C4-2B (cell line): ENCODE results near the gene FAM83E.

Experiments used
- CTCF ChIP-seq: fragments of 450-650 bp; conservative IDR thresholded peaks from 2 replicates; pipeline ENCODE4 v1.5.1; 2017; ENCODE audit warnings: mild to moderate bottlenecking
- ZFX ChIP-seq: fragments of 450-650 bp; IDR thresholded peaks from 2 replicates; pipeline ENCODE4 v1.6.1; 2017

- no peak for TF ChIP-seq CTCF
- no peak for TF ChIP-seq ZFX
These were observed 28.0 kb upstream of the FAM83E start for GRCh38 chr19:48642862-48643261.
